BLaER1 treated with 17β-estradiol and CSF1 and Interleukin-3, amounts not matched to agents 10 nM and 100 nM (cell line): Measurements from ENCODE around the gene STK4.

Source experiments
- H3K27ac ChIP-seq, 11 experiments: shearing (Covaris generic); formaldehyde crosslinking; 2 replicates each; pipeline ENCODE4 v1.8.1; 2022
- H3K27me3 ChIP-seq, 11 experiments: shearing (Covaris generic); formaldehyde crosslinking; 2 replicates each; pipeline ENCODE4 v1.8.1; 2022
- H3K36me3 ChIP-seq, 11 experiments: shearing (Covaris generic); formaldehyde crosslinking; 2 replicates each; pipeline ENCODE4 v1.8.1; 2022
- H3K4me1 ChIP-seq, 10 experiments: shearing (Covaris generic); formaldehyde crosslinking; 2 replicates each; pipeline ENCODE4 v1.8.1; 2022
- H3K4me2 ChIP-seq, 11 experiments: shearing (Covaris generic); formaldehyde crosslinking; 2 replicates each; pipeline ENCODE4 v1.8.1; 2022
- H3K4me3 ChIP-seq, 10 experiments: shearing (Covaris generic); formaldehyde crosslinking; 2 replicates each; pipeline ENCODE4 v1.8.1; 2022
- H3K9ac ChIP-seq, 11 experiments: shearing (Covaris generic); formaldehyde crosslinking; 2 replicates each; pipeline ENCODE4 v1.8.1; 2022
- H3K9me3 ChIP-seq, 11 experiments: shearing (Covaris generic); formaldehyde crosslinking; replicated peaks in 1 of 11; 2 replicates each; pipeline ENCODE4 v1.8.1; 2022
- H4K20me1 ChIP-seq, 11 experiments: shearing (Covaris generic); formaldehyde crosslinking; 2 replicates each; pipeline ENCODE4 v1.8.1; 2022
- Cebpa-rat ChIP-seq, 11 experiments: shearing (Covaris generic); IDR thresholded peaks; 2 replicates each; pipeline ENCODE4 v1.8.1; 2022

Gene STK4

DNA sequence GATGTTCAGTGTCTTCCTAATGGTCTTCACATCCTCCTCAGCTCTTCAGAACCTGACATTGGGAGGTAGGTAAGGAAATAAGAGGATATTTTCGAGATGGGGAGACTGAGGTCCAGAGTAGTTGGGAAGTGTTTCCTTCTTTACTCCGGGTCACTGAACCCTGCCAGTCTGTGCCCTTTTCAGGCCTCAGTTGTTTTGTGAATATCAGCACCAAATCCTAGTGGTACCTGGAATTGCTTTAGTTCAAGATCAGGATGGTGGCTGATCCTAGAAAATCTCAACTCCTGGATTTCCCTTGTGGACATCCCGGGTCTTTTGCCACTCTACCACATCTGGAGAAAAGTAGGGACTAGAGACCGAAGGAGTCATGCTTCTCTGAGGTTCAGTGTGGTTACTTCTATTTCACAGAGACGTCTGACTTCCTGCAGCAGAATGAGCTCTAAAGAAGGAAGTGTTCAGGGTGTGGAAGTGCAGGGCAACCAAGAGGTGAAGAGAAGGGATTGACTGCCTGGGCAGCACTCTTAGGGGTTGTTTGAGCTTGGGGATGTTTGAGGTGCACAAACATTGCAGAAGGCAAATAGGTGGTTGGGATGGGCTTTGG is 995 bp downstream of the STK4 start:
- no peak for TF ChIP-seq Cebpa-rat (IDR thresholded peaks at IDR 0.05)
- Histone ChIP-seq H3K9me3 (no peaks in the 10 kb centered on the region), H3K4me2 (peak overlapping the region; percentile 92 to 98 (median 94)), H3K27ac (peak overlapping the region; percentile 76 to 87 (median 82)), H3K4me1 (peaks cover 50 to 62% (median 56%) of the 10 kb centered on the region in 10 experiments), H4K20me1 (peaks cover 0 to 36% (median 19%) of the 10 kb centered on the region in 11 experiments; a peak in 12 of 22 replicates), H3K27me3 (no peaks in the 10 kb centered on the region), H3K9ac (peak overlapping the region; percentile 83 to 89 (median 88)), H3K4me3 (peak overlapping the region; percentile 90 to 98 (median 94)), H3K36me3 (peaks cover 4 to 16% (median 8%) of the 10 kb centered on the region in 11 experiments; a peak in 20 of 22 replicates)

DNA sequence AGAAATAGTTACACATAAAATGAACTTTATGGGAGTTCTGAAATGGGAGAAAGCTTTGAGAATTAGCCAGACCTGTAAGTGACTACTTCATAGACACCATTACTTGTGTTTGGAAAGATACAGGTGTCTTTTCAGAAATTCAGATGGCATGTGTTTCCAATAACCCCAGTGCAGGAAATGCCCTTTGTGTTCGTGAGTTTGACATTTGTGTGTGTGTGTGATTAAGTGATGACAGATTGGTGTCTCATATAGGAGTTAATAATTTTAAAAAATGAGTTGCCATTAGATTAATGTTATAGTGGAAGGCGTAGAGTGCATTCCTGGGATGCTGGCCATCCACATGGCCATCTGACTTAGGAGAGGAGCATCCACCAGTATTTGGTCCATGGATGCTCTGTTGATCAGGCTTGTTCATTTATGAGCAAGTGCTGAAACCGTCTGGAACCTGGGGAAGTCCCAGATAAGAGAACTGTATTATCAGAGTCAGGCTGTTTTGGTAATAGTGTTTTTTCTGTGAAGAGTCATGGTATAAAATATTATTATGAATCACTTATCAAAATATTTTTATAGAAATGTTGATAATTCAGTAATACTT is 3.1 kb downstream of the STK4 start:
- H3K36me3 ChIP-seq: peaks cover 25 to 37% (median 29%) of the 10 kb centered on the region in 11 experiments
- peaks cover 0 to 36% (median 19%) of the 10 kb centered on the region in 11 experiments; a peak in 12 of 22 replicates for H4K20me1 ChIP-seq
- no peaks in the 10 kb centered on the region for H3K27me3 ChIP-seq
- TF ChIP-seq Cebpa-rat (IDR thresholded peaks at IDR 0.05): no peak
- H3K4me3 ChIP-seq: no peak overlapping the region; a peak in 2 of 20 replicates
- H3K4me2 ChIP-seq: peak overlapping the region; percentile 92 to 98 (median 94)
- H3K9me3 ChIP-seq: no peaks in the 10 kb centered on the region
- peak overlapping the region in 1 of 11 experiments; percentile 15; a peak in 2 of 22 replicates for H3K9ac ChIP-seq
- H3K27ac ChIP-seq: peak overlapping the region in 5 of 11 experiments; percentile 22 to 63 (median 51); a peak in 5 of 22 replicates
- H3K4me1 ChIP-seq: peaks cover 50 to 69% (median 56%) of the 10 kb centered on the region in 10 experiments

DNA sequence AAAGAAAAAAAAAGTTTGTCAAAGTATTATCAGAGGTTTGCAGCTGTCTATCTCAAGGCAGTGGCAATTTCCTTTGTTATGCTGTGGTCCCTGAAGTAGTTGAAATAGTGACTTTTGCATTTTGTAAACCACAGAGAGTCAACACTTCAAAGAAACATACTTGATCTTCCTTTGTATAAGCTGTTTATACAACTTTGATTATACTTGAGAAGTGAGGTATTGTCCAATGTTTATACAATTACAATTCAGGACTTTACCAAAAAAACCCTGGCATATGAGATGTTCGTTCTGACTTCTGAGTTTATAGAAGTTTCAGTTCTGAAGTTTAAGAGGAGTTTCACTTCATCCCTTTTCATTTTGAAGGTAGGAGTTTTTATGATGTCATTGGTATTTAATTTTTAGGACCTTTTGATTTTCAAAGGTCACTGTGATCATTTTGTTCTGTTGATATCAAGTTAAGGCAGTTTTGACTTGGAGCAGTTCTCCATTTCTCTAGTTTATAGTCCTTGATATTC is 4.0 kb downstream of the STK4 start:
- Histone ChIP-seq H3K27ac (peak overlapping the region; percentile 22 to 67 (median 54); a peak in 19 of 22 replicates), H3K4me3 (peak overlapping the region in 2 of 10 experiments; percentile 6 to 13; a peak in 3 of 20 replicates), H3K9me3 (no peaks in the 10 kb centered on the region), H3K4me2 (peak overlapping the region; percentile 38 to 97 (median 94); a peak in 21 of 22 replicates), H3K4me1 (peaks cover 48 to 72% (median 55%) of the 10 kb centered on the region in 10 experiments), H3K9ac (peak overlapping the region in 8 of 11 experiments; percentile 3 to 58 (median 29); a peak in 13 of 22 replicates), H3K36me3 (peaks cover 34 to 46% (median 38%) of the 10 kb centered on the region in 11 experiments), H3K27me3 (no peaks in the 10 kb centered on the region), H4K20me1 (peaks cover 0 to 36% (median 19%) of the 10 kb centered on the region in 11 experiments; a peak in 12 of 22 replicates)
- no peak for TF ChIP-seq Cebpa-rat (IDR thresholded peaks at IDR 0.05)

DNA sequence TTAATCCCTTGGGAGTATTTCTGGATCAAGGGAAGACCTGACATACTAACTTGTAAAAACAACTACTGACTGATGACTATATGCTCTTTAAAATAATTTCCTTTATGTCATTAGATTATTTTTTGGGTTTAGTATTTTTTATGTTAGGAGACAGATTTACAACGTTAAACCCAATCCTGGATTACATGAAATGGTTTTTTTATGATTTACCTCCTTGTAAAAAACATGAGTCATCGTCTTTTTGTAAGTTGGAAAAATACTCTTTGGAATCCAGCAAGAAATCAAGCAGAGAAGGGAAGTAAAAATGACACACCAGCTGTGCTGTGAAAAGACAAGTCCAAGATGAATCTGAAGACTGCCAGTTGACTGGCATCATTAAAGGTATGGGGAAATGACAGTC is 6.7 kb downstream of the STK4 start:
- Histone ChIP-seq H3K4me2 (peak overlapping the region in 2 of 11 experiments; percentile 34 to 38; a peak in 4 of 22 replicates), H3K27me3 (no peaks in the 10 kb centered on the region), H3K9ac (no peak overlapping the region), H4K20me1 (peaks cover 0 to 31% (median 16%) of the 10 kb centered on the region in 11 experiments; a peak in 11 of 22 replicates), H3K4me3 (no peak overlapping the region), H3K4me1 (peaks cover 40 to 79% (median 48%) of the 10 kb centered on the region in 10 experiments), H3K9me3 (no peaks in the 10 kb centered on the region), H3K36me3 (peaks cover 49 to 71% (median 58%) of the 10 kb centered on the region in 11 experiments), H3K27ac (no peak overlapping the region)
- no peak for TF ChIP-seq Cebpa-rat (IDR thresholded peaks at IDR 0.05)

DNA sequence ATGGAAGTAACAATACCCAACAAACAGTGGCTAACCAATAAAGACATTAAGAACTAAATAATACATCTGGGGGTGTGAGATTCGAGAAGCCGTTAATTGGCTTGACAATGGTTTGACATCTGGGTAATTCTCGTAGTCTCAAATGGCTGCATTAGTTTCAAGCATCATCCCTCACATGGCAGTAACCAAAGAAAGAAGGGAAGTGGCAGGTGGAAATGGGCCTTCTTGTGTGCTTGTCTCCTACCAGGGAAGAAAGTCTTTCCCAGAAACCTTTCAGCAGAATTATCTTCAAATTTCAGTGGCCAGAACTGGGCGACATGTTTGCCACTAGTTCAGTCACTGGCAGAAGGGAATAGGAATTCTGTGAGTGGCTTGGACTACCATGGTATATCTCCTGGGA is 10.4 kb downstream of the STK4 start:
- no peak for TF ChIP-seq Cebpa-rat (IDR thresholded peaks at IDR 0.05)
- H3K27me3 ChIP-seq: no peaks in the 10 kb centered on the region
- peak overlapping the region in 4 of 11 experiments; percentile 21 to 93 (median 86); a peak in 4 of 22 replicates for H3K4me2 ChIP-seq
- H3K9ac ChIP-seq: no peak overlapping the region
- H4K20me1 ChIP-seq: 0 out of 22 replicates have a peak, but pooled peaks cover 0 to 1% (median 0%) of the 10 kb centered on the region in 11 experiments
- H3K9me3 ChIP-seq: no peaks in the 10 kb centered on the region
- H3K4me1 ChIP-seq: peaks cover 27 to 72% (median 39%) of the 10 kb centered on the region in 10 experiments
- peak overlapping the region in 2 of 11 experiments; percentile 6 to 18; a peak in 2 of 22 replicates for H3K27ac ChIP-seq
- peaks cover 65 to 91% (median 77%) of the 10 kb centered on the region in 11 experiments for H3K36me3 ChIP-seq
- H3K4me3 ChIP-seq: no peak overlapping the region

DNA sequence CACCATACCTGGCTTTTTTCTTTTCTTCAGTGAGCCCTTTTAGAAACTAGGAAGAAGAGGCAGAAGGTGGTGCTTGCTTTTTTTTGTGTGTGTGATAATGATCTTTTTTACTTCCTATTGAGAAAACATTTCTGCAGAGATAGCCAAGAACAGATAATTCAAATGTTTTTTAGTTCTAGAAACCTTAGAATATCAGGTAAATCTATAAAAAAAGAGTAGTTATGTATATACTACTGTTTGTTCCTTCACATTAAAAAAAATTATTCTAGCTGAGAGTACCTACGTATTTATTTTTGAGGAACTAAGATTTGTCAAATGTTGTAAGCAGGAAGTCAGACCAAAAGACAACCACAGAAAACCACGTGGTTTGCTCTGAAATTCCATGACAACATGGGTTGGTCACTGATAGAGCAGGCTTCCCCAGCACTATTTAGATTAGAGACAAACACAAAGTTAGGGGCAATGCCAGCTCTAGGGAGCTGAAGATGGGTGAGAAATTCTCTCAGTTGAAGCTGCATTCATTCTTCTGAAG is 12.8 kb downstream of the STK4 start:
- Histone ChIP-seq H4K20me1 (no peaks in the 10 kb centered on the region), H3K36me3 (peaks cover 62 to 89% (median 73%) of the 10 kb centered on the region in 11 experiments), H3K4me2 (peak overlapping the region; percentile 57 to 93 (median 85)), H3K9me3 (no peaks in the 10 kb centered on the region), H3K9ac (peak overlapping the region; percentile 71 to 81 (median 78); a peak in 21 of 22 replicates), H3K27me3 (no peaks in the 10 kb centered on the region), H3K4me1 (peaks cover 36 to 63% (median 49%) of the 10 kb centered on the region in 10 experiments), H3K4me3 (peak overlapping the region in 9 of 10 experiments; percentile 22 to 47 (median 39); a peak in 14 of 20 replicates), H3K27ac (peak overlapping the region; percentile 82 to 94 (median 91))
- TF ChIP-seq Cebpa-rat (IDR thresholded peaks at IDR 0.05): no peak

DNA sequence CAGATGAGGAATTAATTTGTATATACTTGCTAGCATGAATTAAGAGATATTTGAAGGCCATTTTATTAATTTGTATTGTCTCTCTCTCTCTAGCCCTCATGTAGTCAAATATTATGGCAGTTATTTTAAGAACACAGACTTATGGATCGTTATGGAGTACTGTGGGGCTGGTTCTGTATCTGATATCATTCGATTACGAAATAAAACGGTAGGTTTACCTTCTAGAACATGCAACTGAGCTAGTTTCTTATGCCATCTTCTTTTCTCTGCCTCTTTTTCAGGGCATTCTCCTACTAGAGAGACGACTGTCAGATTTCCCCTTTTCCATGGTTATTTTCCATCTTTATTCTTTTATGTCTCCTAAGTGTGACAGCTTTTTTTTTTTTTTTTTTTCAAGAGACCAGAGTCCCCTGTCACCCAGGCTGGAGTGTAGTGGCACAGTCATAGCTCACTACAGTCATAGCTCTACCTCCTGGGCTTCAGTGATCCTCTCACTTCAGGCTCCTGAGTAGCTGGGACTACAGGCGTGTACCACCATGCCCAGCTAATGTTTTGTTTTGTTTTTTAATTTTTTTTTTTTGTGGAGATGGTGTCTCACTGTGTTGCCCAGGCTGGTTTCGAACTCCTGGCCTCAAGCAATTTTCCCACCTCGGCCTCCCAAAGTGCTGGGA is 15.6 kb downstream of the STK4 start:
- H3K4me3 ChIP-seq: no peak overlapping the region
- H4K20me1 ChIP-seq: no peaks in the 10 kb centered on the region
- no peak for TF ChIP-seq Cebpa-rat (IDR thresholded peaks at IDR 0.05)
- peak overlapping the region in 1 of 11 experiments; percentile 49; a peak in 2 of 22 replicates for H3K27ac ChIP-seq
- peaks cover 64 to 89% (median 73%) of the 10 kb centered on the region in 11 experiments for H3K36me3 ChIP-seq
- H3K4me2 ChIP-seq: no peak overlapping the region
- H3K9me3 ChIP-seq: no peaks in the 10 kb centered on the region
- H3K9ac ChIP-seq: no peak overlapping the region
- H3K4me1 ChIP-seq: peaks cover 39 to 63% (median 50%) of the 10 kb centered on the region in 10 experiments
- no peaks in the 10 kb centered on the region for H3K27me3 ChIP-seq

DNA sequence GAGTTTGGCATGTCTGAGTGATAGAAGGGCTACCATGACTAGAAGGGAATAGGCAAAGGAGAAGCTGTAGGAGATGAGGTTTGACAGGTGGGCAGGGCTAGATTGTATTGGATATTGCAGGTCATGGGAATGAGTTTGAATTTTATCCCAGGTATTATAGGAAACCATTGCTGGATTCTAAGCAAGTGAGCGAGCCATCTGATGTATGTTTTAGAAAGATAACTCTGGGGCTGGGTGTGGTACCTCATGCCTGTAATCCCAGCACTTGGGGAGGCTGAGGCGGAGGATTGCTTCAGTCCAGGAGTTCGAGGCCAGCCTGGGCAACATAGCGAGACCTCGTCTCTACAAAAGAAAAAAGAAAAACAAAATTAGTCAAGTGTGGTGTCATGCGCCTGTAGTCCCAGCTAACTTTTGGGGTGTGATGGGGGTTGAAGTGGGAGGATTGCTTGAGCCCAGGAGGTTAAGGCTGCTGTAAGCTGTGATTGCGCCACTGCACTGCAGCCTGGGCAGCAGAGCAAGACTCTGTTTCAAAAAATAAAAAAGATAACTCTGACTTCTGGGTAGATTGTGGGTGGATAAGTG is 16.9 kb downstream of the STK4 start:
- Histone ChIP-seq H4K20me1 (no peaks in the 10 kb centered on the region), H3K27ac (peak overlapping the region in 5 of 11 experiments; percentile 3 to 34 (median 17); a peak in 6 of 22 replicates), H3K36me3 (peaks cover 76 to 89% (median 81%) of the 10 kb centered on the region in 11 experiments), H3K9me3 (no peaks in the 10 kb centered on the region), H3K4me2 (peak overlapping the region; percentile 4 to 58 (median 41); a peak in 18 of 22 replicates), H3K4me1 (peaks cover 31 to 50% (median 40%) of the 10 kb centered on the region in 10 experiments), H3K9ac (no peak overlapping the region), H3K27me3 (no peaks in the 10 kb centered on the region), H3K4me3 (no peak overlapping the region)
- peak in 4 of 11 experiments; percentile 26 to 76 (median 44); a peak in 4 of 22 replicates for TF ChIP-seq Cebpa-rat (IDR thresholded peaks at IDR 0.05)
